MV-4-11 (cell line): ENCODE data around the gene CCT3.

ENCODE experiments used
- DNase-seq: peaks from one replicate; lab custom pipeline; 2025; lab: John Stamatoyannopoulos, UW

Gene CCT3

DNA sequence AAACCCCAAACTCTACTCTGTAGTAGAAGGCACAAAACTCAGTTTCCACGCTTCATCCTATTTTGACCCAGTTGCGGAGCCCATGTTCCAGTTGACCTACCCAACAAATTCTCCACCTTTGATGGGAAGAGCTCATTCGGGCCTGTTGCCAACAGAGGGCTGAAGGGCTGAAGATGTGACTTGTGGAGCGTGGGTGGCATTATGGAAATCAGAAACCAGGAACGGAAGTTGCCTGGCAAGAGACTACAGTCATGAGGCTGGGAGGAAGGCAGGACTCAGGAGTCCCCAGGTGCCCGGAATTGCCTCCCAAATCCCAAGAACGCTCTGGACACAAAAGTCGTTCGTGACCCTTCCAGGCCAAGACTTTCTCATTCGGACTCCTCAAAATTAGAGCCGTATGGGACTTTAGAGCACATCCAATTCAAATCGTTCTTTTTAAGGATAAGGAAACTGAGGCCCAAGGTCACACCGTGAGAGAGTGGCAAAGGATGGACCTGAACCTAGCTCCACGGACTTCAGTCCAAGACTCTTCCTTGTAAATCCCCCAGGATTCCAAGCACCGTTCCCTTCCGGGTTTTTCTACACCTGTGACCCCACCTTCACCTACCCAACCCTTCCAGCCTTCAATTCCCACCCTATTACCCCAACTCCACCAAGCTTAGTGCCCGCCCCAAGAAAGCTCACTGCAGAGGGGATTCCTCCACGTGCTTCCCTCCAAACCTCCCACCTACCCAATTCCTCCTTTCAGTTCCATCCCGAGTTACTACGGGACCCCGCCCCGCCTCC is 56.2 kb downstream of the CCT3 start:
- DNase-seq, result peak; percentile 53

DNA sequence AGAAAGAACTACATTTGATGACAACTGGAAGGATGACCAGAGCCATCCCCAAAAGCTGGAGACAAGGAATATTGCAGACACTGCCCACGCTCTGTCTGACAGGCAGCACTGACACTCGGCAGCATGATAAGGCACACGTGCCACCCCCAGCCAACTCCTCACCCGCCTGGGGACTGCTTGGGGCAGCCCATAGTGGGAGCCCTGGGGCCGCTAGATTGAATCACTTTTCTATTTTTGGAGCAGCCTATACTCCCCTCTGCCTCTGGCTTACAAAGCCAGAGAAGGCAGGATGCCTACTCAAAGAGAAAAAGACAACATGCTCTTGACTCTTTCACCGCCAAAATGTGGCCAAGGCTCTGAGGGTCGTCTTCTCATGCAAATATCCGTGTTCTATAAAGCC is 56.8 kb downstream of the CCT3 start:
- peak; percentile 78 for DNase-seq

DNA sequence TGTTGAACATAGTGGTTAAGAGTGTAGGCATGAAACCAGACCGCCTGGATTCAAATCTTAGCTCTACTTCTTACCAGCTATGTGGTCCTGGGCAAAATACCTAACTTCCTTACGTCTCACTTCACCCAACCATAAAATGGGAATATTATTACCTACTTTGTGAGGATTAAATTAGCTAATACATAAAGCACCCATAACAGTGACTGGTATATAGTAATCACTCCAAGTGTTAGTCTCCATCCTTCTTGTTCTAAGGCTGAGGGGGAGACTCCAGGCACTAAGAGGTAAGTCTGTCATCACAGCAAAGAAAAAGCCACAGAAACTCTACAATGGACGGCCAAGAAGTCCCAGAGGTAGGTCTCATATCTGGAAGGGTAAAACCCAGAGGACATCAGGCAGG is 58.3 kb downstream of the CCT3 start:
- DNase-seq, result no peak

DNA sequence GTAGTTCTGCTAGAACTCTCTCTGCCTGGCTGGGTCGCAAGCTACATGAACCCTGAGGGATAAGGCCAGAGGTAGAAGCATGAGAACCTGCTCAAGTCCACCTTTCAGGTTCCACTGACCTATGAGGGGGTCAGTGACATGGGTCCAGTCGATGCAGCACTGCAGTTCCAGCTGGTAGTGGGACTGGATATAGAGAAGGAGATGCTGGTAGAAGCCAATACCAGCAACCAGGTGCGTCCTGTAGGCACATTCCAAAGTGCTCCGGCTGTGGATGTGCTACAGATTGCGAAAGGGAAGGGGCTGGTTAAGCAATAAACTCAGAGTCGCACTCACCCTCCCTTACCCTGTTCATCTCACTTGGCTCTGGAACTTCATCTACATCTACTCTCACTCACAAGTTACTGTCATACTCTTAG is 61.1 kb downstream of the CCT3 start:
- DNase-seq, result peak; percentile 73

DNA sequence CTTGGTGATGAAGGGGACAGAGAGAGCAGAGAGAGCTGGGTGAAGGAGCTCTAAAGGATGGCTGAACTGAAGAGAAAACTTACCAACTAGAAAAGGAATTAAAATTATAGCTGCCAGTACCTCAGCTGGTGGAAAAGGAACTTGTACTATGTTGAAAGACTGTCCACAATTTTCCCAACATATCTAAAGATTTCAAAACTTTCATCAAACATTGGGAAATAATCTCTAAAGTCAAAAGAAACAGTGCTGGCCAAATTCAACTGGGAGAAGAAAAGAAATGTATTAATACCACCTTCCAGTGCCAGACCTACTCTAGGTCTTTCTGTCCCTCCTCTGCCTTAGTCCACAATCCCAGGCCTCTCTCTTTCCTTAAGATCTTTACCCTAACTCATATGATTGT is 61.6 kb downstream of the CCT3 start:
- peak; percentile 70 for DNase-seq

DNA sequence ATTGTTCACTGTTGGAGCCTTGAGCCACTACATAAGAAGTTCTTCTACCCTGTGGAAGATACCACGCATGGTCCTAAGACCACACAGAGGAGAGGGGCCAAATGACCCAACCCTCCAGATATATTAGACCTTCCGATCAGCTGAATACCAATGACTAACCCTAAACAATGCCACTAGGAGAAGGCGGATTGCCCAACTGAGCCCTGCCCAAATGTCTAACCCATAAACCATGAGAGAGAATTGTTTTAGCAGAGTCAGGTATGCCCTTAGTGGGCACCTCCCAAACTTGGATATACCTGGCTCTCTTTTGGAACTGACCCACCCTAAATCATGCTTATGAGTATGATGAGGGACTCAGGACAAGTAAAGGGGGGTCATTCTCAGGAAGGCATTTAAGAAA is 67.8 kb downstream of the CCT3 start:
- no peak for DNase-seq

DNA sequence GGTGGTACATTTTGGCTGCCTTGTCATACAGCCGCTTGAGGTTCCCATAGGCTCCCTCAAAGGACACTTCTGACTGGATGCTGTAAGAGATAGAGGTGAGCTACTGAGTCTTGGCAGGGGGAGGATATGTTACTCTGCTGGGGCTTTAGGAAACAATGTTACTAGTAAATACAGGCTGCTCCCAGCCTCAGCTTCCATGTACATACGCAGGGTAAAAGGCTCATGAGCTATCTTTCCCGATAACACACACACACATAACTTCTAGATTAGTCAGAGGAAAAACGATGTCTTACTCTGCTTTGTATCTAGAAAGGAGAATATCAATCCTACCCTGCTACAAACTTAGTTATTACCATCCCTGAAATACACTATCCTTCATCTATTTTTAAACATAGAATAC is 69.8 kb downstream of the CCT3 start:
- DNase-seq, result no peak

DNA sequence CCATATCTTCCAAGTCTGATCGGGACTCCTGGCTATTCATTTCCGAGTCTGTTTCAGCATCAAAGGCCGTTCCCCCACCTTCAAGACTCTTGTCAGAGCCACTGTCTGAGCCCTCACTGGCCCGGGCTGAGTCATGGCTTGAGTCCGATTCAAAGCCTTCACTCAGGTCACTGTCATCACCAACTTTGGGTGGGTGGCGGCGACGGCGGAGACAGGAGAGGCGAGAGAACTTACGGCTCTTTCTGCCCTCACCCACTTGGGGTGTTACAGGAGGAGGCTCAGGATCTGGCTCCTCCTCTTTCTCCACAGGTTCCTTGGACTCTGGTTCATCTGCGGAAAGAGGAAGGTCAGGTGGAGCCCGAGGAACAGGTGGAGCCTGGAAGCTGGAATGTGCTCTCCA is 72.0 kb downstream of the CCT3 start:
- no peak for DNase-seq

DNA sequence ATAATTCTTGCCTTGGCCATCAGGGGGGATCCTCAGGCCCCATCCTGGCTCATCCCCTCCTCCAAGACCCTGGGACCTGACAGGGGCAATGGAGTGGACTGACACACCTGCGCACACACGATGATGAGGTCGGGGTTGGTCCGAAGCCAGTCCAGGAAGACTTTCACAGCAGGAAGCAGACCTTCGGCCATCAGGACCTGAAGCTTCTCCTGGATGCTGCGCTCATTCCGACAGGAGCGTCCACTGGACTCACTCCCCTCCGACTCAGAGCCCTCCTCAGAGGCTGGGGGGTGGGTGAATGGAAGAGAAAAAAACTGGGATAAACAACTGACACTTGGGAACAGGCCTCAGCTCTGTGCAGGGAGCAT is 74.8 kb downstream of the CCT3 start:
- no peak for DNase-seq

DNA sequence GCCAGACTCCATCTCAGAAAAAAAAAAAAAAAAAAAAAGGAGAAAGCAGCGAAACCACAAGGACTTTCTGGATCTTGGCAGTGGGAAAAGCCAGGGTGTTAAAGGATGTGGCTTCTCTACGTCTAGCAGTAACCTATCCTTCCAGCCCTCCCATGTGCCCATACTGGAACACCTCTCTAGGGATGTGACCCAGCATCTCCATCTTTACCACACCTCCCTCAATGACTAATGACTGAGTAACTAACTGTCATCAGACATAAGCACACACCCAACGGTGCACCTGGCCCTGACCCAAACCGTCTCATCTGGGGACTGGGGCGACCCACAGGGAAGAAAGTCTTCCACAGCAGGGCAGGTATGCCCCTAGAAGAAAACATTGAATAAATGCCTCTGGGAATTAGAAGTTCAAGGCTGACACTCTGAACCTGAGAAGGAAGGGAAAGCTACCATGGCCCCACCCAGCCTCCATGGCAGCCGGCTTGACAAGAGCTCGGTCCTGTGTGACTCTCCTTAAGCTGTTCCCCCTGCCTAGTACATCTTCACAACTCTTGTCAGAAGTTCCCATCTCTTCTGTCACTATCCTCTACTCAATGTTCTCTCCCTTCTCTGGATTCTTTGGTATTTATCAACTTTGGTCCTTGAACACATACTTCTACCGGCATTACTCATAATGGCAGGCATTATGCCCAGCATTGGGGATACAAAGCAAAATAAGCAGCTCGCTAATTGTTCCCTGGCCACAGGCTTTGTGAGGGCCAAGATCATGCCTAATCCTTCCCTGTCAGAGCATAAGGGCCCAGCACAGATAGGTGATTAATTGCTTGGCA is 75.4 kb downstream of the CCT3 start:
- no peak for DNase-seq

DNA sequence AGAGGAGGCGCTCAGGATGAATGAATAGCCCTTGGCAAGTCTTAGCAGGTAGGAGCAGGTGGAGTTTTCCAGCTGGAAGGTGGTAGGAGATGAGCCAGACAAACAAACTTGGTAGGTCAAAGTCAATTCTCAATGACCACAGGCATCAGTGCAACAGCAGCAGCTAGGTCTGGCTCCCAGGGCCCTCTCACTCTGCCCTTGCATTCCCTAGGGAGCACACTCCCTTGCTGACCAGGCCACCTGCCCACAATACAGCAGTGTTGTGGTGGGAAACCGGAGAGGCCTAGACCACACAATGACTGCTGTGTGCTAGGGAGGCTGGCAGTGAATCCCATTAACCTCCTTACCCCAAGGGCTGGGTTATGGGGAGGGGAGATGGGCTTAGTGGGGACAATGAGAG is 77.2 kb downstream of the CCT3 start:
- no peak for DNase-seq

DNA sequence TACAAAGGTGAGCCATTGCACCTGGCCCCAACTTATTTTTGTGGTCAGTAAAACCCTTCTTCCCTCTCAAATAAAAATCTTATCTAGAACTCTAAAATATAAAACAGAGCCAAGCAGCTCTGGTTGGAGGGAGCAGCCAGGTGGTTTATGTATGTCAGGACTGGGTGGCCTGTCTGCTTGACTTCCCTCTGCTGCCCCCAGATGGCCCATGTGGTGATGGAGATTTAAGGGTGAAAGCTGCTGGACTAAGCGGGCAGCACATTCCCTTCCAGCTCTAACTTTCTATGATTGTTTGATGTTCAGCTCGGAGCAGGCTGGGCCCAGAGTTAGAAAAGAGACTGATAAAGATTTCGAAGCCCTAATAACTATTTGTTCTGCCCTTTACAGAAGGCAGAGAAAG is 78.3 kb downstream of the CCT3 start:
- DNase-seq, result no peak
